Activated naive CD8-positive, alpha-beta T cell treated with anti-CD3 and anti-CD28 coated beads, Interleukin-2, amount 10 ng/mL, durations not matched to agents 7 days and 5 days (primary cell): ENCODE data around the gene TMEM154. TPM values are rescaled to one million over a fixed set of nuclear protein-coding genes. Genes with fewer than 3 reads are reported as not detected.
A peak's percentile ranks its signal among the peaks of the same experiment; 100 is the strongest.

ENCODE experiments used
- ATAC-seq: fragments of 150-1000 bp; cut with Tn5 transposase; one replicate; pipeline ENCODE4 v1.10.0; 2021; ENCODE audit warnings: low read depth, moderate library complexity
- POLR2A ChIA-PET: fragments of 350-600 bp; sonication (Branson Sonifier 250); formaldehyde crosslinking; loops from one replicate; lab custom pipeline; 2021; ENCODE audit warnings: antibody characterized with exemption; lab: Charles Lee
- DNase-seq: peaks from one replicate; pipeline ENCODE4 v3.0.0; 2021
- H3K27ac Mint-ChIP-seq: one replicate; pipeline ENCODE4 v1.8.0; 2022; ENCODE audit warnings: mild to moderate bottlenecking, mixed read lengths
- H3K27me3 Mint-ChIP-seq: one replicate; pipeline ENCODE4 v1.8.0; 2022; ENCODE audit warnings: mild to moderate bottlenecking, moderate library complexity, mixed read lengths
- H3K36me3 Mint-ChIP-seq: one replicate; pipeline ENCODE4 v1.8.0; 2021; ENCODE audit warnings: mild to moderate bottlenecking, mixed read lengths
- H3K4me1 Mint-ChIP-seq: one replicate; pipeline ENCODE4 v1.8.0; 2021; ENCODE audit warnings: mixed read lengths
- H3K4me3 Mint-ChIP-seq: one replicate; pipeline ENCODE4 v1.8.0; 2022; ENCODE audit warnings: mild to moderate bottlenecking, moderate library complexity, mixed read lengths
- H3K9me3 Mint-ChIP-seq: one replicate; pipeline ENCODE4 v1.8.0; 2021; ENCODE audit warnings: mixed read lengths
- total RNA-seq, 2 experiments: library from RNA; stranded (reverse); gene quantifications; one replicate each; pipeline ENCODE4 v1.2.3, GENCODE V29; 2021

Gene TMEM154
- total RNA-seq, 2 experiments from 2014 or later: 21.9 to 24.7 TPM

DNA sequence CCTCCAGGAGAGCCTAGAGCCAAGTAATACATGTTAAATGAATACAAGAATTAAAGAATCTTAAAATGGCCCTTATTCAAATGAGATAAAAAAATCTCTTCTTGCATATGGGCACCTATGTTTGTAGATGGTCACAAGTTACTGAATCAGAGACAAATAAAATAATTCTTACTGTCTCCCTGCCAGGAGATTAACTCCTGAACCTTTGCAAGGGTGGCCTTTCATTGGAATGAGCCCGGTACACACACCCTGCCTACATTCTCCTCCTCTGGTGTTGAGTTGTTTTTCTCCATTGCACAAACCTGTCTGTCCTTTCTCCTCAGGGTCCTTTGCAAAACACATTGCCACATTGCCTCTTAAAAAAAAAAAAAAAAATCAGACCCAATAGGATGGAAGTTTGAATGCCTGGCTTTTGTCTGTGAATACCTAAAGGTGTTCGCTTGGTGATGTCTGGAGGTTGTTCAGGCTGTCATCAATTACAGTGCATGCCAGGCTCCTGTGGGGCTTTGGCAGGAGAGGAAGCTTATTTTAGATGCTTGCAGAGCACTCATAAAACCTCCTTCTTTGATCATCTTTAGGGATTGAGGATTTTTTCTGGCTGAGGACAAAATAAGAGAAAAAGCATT, 8.3 kb upstream of the TMEM154 start:
- H3K9me3 Mint-ChIP-seq: no peaks in the 10 kb centered on the region
- no peaks in the 10 kb centered on the region for H3K36me3 Mint-ChIP-seq
- H3K27ac Mint-ChIP-seq: no peak overlapping the region
- no peak overlapping the region for H3K4me3 Mint-ChIP-seq
- DNase-seq (no peak), ATAC-seq (no peak)
- peaks cover 3% of the 10 kb centered on the region for H3K27me3 Mint-ChIP-seq
- H3K4me1 Mint-ChIP-seq: peaks cover 9% of the 10 kb centered on the region
- POLR2A ChIA-PET: no interaction called here

DNA sequence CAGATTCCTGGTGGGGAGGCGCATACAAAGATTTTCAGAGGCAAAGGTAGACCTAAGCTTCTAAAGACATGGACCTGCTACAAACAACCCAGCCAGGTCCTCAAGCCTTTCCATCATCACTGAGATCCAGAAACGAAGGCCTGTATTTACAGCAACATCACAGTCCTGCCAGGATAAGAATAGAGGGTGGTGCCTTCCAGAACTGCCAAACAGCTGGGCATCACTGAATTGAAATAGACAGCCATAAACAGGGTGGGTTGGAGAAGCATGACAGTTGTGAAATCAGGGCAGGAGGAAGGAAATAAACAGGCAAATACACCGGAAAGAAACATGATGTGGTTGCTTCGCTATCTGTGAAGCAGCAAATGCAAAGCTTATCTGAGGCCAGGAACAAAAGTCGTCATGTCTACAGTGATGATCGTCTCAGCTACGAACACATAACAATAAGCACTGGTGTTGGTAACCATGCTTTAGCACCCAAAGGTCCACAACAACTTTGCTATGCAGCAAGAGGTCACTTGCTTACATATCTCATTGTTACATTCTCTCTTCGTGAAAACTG, 6.7 kb upstream of the TMEM154 start:
- Mint-ChIP-seq H3K27me3 (peaks cover 3% of the 10 kb centered on the region), H3K27ac (no peak overlapping the region), H3K36me3 (no peaks in the 10 kb centered on the region), H3K4me3 (no peak overlapping the region), H3K4me1 (peaks cover 9% of the 10 kb centered on the region), H3K9me3 (no peaks in the 10 kb centered on the region)
- POLR2A ChIA-PET: no interaction called here
- DNase-seq (no peak), ATAC-seq (no peak)

DNA sequence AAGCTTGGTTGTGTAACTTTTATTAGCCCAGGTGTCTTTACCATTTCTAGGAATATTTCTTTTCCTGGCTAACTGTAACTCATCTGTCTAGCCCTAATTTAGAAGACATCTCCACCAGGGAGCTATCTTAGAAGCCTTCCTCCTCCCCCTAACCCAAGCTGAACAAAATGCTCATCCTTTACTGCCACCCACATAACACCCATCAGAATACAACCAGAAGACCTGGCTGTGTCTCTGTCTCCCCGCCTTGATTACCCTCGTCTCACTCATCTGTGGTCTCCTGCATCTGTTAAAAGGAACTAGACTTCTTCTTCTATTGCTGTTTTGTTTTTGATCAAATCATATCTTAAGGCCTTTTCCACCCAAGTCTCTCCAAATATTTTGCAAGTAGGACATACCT, 4.8 kb upstream of the TMEM154 start:
- no peak for DNase-seq

DNA sequence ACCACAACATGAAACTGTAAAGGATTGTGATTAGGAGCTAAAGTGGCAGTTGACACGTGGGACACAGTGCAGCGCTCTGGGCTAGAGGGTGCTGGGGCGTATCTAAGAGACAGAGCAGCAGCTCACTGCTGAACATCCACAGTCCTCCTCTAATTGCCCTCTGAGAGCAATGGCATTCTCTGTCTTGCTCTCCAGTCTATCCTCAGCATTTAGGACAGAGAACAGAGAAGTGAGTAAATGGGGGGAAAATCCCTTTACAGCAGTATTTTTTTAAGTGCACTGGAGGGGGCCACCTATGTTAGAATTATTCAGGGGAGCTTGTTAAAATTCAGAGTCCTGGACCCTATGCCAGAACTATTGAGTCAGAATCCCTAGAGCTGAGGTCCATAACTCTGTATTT, 4.2 kb upstream of the TMEM154 start:
- H3K27ac Mint-ChIP-seq: no peak overlapping the region
- H3K27me3 Mint-ChIP-seq: peaks cover 3% of the 10 kb centered on the region
- ATAC-seq: no peak
- no peaks in the 10 kb centered on the region for H3K9me3 Mint-ChIP-seq
- peak overlapping the region; percentile 7 for H3K4me3 Mint-ChIP-seq
- peaks cover 16% of the 10 kb centered on the region for H3K4me1 Mint-ChIP-seq
- POLR2A ChIA-PET: no interaction called here
- no peak for DNase-seq
- no peaks in the 10 kb centered on the region for H3K36me3 Mint-ChIP-seq

More for the DNA sequence above, 4.8 kb upstream of the TMEM154 start:
- POLR2A ChIA-PET: no interaction called here
- no peak overlapping the region for H3K27ac Mint-ChIP-seq
- peaks cover 3% of the 10 kb centered on the region for H3K27me3 Mint-ChIP-seq
- no peak overlapping the region for H3K4me3 Mint-ChIP-seq
- H3K36me3 Mint-ChIP-seq: no peaks in the 10 kb centered on the region
- ATAC-seq: no peak
- no peaks in the 10 kb centered on the region for H3K9me3 Mint-ChIP-seq
- peaks cover 16% of the 10 kb centered on the region for H3K4me1 Mint-ChIP-seq

DNA sequence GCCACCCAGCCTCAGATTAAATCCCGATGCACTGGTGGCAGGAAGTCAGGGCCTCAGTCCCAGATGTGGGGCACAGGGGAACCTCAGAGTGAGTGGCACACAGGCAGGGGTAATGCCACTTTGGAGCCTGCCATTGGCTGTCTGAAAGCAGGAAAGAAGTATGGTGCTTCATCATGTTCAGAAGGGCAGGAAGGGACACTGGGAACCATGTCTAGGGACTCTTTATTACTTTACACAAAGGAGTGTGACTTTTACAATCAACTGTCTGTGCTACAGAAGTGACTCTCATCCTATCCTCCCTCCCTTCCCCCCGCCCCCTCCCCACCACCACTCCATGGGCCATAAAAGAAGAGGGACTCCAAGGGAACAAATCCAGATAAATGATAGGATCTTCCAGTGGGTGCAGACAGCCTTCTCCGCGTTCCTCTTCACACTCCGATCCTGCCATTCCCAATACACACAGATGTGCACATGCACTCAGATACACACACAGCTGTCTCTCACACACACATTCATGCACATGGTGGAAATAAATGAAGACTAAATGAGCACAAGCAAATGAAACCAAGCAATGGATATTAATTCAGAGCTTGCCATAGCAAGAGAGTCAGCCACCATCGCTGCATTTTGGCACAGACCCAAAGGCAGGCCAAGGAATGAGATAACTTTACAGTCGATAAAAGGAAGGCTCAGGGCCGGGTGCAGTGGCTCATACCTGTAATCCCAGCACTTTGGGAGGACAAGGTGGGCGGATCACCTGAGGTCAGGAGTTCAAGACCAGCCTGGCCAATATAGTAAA, 2.5 kb upstream of the TMEM154 start:
- Mint-ChIP-seq H3K27ac (no peak overlapping the region), H3K9me3 (no peaks in the 10 kb centered on the region), H3K4me3 (no peak overlapping the region), H3K27me3 (peaks cover 3% of the 10 kb centered on the region), H3K36me3 (peaks cover 7% of the 10 kb centered on the region), H3K4me1 (peaks cover 28% of the 10 kb centered on the region)
- DNase-seq (no peak), ATAC-seq (no peak)
- POLR2A ChIA-PET: no interaction called here

DNA sequence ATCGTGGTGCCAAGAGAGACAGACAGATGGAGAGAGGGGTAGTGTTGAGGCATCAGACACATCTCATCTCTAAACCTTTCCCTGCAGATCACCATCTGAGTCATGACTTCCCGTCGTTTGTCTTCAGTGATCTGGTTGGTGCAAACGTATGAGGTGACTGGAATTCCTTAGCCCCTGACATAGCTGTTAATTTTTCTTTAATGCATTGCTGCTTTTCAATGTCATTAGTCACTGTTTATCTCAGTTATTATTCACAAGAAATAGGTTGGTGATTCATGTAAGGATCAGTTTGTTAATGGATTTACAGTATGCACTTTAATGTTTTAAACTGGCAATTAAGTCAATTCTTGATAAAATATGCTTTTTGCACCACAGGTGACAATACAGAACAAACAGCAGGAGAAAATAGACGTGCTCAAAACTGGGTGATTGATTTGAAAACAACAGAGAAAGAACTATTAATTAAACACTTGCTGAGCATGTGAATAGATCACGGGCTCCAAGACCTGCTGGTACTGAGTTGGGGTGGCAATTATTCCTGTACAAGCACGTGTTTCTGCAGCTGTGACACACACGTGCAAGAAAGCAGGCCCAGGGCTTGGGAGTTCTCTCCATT, 1.3 kb upstream of the TMEM154 start:
- H3K27ac Mint-ChIP-seq: peak overlapping the region; percentile 68
- peaks cover 31% of the 10 kb centered on the region for H3K4me1 Mint-ChIP-seq
- H3K36me3 Mint-ChIP-seq: peaks cover 7% of the 10 kb centered on the region
- H3K9me3 Mint-ChIP-seq: no peaks in the 10 kb centered on the region
- DNase-seq (no peak), ATAC-seq (no peak)
- H3K4me3 Mint-ChIP-seq: no peak overlapping the region
- POLR2A ChIA-PET: no interaction called here
- peaks cover under 1% of the 10 kb centered on the region for H3K27me3 Mint-ChIP-seq

DNA sequence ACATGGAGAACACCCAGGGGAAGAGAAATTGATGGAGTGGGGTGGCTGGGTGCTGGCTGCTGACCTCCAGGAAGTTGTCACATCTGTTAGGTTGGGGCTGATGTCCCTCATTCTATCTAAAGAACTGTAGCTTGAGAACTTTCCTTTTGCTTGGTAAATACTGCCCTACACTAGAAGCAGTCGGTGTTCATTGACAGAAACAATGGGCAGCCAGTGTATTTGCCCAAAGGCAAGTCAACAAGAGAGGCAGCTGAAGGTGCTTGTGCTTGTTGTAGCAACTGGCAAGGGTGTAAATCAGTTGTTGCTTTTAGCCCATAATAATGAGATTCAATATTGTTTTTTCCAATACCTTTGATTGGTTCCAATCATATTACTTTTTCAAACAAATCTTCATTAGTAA, 956 bp downstream of the TMEM154 start:
- Mint-ChIP-seq H3K27me3 (no peaks in the 10 kb centered on the region), H3K4me3 (peak overlapping the region; percentile 95), H3K9me3 (no peaks in the 10 kb centered on the region), H3K27ac (peak overlapping the region; percentile 96), H3K4me1 (peaks cover 28% of the 10 kb centered on the region), H3K36me3 (peaks cover 12% of the 10 kb centered on the region)
- POLR2A ChIA-PET: interaction anchor here (0.6 to 2.8 kb wide), 5 partner anchors 100 to 530 kb away, joined by 3 to 11 read pairs (median 7); partner anchors contain the start of genes ARFIP1, FBXW7 and TIGD4
- DNase-seq: no peak
- ATAC-seq: no peak

DNA sequence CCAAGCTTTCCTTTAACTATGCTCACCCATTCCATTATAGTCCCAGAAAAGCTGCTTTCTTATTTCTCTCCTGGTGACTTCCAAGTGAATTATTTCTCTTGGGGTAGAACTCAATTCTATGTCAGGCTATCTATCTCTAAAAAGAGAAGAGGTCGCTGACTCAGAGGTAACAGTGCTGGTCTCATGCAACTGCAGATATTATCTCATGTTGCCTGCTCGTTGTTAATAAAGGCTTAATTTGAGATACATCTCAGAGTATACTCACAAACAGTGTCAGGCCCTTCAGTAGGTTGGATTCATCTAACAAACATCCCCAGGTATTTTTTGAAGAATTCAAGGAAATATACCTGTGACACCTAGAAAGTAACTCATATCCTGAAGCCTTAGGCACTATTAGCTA, 2.7 kb downstream of the TMEM154 start:
- Mint-ChIP-seq H3K27ac (no peak overlapping the region), H3K4me1 (peaks cover 27% of the 10 kb centered on the region), H3K4me3 (no peak overlapping the region), H3K27me3 (no peaks in the 10 kb centered on the region), H3K36me3 (peaks cover 17% of the 10 kb centered on the region), H3K9me3 (no peaks in the 10 kb centered on the region)
- POLR2A ChIA-PET: interaction anchor here (0.7 to 1.1 kb wide), 2 partner anchors 97 to 141 kb away, joined by 3 to 4 read pairs; partner anchors contain the start of gene FBXW7
- ATAC-seq (no peak), DNase-seq (no peak)

DNA sequence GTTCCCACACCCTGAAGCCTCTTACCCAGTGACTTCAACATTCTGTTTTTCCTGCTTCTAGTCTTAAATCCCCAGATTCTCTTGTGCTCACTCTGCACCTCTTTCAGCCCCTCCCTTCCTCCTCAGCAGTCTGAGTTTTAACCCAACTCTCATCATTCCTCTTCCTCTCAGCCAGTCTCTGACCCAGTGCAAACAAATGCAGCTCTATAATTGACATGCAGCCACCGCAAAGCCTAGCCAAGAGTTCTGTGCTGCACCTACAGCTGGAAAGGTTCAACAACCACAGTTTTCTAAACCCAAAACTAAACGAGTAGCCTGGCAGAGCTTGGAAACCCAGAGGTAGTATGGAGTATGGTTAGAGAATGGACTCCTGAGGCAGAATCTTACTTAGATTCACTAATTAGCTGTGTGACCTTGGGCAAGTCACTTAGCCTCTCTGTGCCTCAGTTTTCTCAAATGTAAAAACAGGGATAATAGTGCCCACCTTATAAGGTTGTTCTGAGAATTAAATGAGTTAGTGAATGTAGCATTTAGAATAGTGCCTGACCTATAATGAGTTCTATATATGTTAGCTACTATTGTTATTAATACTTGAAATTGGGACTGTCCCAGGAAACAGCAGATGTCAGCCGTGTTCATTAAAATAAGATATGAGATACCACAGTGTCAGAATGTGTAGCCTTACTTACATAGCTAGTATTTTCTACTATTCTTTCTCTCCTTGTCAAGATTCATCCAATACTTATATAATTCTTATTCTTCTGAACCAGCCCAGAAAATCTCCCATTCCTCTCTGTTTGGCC, 3.5 kb downstream of the TMEM154 start:
- Mint-ChIP-seq H3K27me3 (no peaks in the 10 kb centered on the region), H3K36me3 (peaks cover 19% of the 10 kb centered on the region), H3K4me3 (no peak overlapping the region), H3K27ac (no peak overlapping the region), H3K4me1 (peaks cover 27% of the 10 kb centered on the region), H3K9me3 (no peaks in the 10 kb centered on the region)
- POLR2A ChIA-PET: interaction anchor here (0.5 to 1.1 kb wide), 2 partner anchors 140 to 1366 kb away, joined by 3 to 4 read pairs; partner anchors contain the start of gene FBXW7
- DNase-seq (no peak), ATAC-seq (no peak)

DNA sequence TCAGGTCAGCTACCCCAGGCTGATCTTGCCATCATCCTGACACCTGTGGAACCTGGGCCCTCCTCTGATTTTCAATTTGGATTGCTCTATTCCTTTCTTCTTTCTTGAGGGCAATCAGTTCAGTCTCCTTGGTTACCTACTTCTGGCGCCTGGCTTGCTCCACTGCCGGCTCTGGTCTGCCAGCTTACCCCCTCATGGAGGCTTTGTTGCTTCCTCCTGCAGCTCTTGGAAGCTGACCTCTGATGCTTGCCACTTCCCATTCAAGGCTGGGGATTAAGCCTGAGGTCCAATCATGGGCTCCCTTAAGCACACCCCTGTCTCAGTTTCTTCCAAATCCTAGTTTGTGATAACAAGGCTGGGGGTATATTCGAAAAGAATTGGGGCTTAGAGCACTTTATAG, 5.4 kb downstream of the TMEM154 start:
- no peak overlapping the region for H3K4me3 Mint-ChIP-seq
- POLR2A ChIA-PET: no interaction called here
- H3K36me3 Mint-ChIP-seq: peaks cover 24% of the 10 kb centered on the region
- ATAC-seq (no peak), DNase-seq (no peak)
- H3K9me3 Mint-ChIP-seq: no peaks in the 10 kb centered on the region
- H3K4me1 Mint-ChIP-seq: peaks cover 20% of the 10 kb centered on the region
- no peak overlapping the region for H3K27ac Mint-ChIP-seq
- H3K27me3 Mint-ChIP-seq: no peaks in the 10 kb centered on the region

DNA sequence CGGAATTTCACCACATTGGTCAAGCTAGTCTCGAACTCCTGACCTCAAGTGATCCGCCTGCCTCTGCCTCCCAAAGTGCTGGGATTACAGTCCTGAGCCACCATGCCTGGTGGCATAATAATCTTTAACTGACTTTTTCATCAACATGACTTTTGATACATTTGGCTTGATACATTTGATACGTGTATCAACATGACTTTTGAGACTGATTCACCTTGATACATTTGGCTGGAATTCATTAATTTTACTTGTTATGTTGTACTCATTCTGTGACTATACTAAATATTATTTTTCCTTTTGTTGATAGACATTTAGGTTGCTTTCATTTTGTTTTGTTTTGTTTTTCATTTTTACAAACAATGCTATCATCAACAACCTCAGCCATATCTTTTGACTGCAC, 6.3 kb downstream of the TMEM154 start:
- H3K4me1 Mint-ChIP-seq: peaks cover 16% of the 10 kb centered on the region
- no peaks in the 10 kb centered on the region for H3K9me3 Mint-ChIP-seq
- peaks cover 24% of the 10 kb centered on the region for H3K36me3 Mint-ChIP-seq
- H3K27me3 Mint-ChIP-seq: no peaks in the 10 kb centered on the region
- DNase-seq (no peak), ATAC-seq (no peak)
- POLR2A ChIA-PET: no interaction called here
- no peak overlapping the region for H3K27ac Mint-ChIP-seq
- no peak overlapping the region for H3K4me3 Mint-ChIP-seq

DNA sequence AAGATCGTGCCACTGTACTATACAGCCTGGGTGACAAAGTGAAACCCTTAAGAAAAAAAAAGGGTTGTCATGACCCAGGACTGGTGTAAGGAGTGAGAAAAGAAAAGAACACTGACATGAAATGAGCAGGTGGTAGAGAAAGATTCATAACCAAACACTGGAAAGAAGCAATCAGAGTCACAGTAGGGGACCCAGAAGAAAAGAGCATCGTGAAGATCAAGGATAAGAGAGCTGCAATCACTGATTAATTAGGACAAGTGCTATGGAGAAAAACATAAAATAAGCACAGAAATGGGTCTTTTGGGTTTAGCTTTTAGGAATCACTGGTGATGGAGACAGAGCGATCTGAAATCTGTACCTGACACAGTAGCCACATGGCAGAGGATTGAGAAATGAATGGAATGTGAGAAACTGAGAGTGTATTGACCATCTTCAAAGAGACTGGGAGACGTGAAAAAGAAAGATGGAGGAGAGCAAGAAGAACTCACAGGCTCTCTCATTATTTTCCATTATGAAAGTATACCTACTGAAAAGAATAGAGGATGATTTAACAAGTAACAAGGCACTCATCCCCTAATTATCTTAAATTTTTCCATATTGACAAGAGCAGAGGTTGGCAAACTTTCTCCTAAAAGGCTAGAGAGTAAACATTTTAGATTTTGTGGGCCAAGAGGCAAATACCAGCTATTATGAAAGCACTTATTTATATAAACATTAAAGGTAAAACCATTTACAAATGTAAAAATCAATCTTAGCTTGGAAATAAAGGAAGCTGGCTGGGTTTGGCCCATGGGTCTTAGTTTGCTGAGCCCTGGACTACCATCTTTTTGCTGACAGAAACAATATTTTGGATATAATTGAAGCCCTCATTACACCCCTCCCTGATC, 7.3 kb downstream of the TMEM154 start:
- Mint-ChIP-seq H3K27ac (no peak overlapping the region), H3K9me3 (no peaks in the 10 kb centered on the region), H3K27me3 (no peaks in the 10 kb centered on the region), H3K4me1 (peaks cover 7% of the 10 kb centered on the region), H3K36me3 (peaks cover 17% of the 10 kb centered on the region), H3K4me3 (no peak overlapping the region)
- ATAC-seq: no peak
- no peak for DNase-seq
- POLR2A ChIA-PET: no interaction called here
